H1 (cell line): ENCODE data around the gene TPRKB. TPM values are rescaled to one million over a fixed set of nuclear protein-coding genes. Genes with fewer than 3 reads are reported as not detected.

ENCODE experiments used
- CTCF ChIA-PET: fragments of 300-600 bp; sonication (Branson Sonifier 250); formaldehyde crosslinking; loops from one replicate; lab custom pipeline; 2021; ENCODE audit not compliant: partially characterized antibody; lab: Charles Lee
- POLR2A ChIA-PET: fragments of 300-600 bp; sonication (Branson Sonifier 250); formaldehyde crosslinking; loops from one replicate; lab custom pipeline; 2021; ENCODE audit warnings: inconsistent platforms; ENCODE audit not compliant: partially characterized antibody; lab: Charles Lee
- DNase-seq, 2 experiments: peaks; one replicate each; pipeline versions ENCODE4 v3.0.0 to v3.0.0-alpha.2; 2010 to 2022; ENCODE audit warnings: low spot score in 2 of 2, low read depth in 1 of 2, mixed read lengths in 1 of 2
- FAIRE-seq: peaks from 2 replicates; lab custom pipeline; 2011; peaks lifted over from hg19 to GRCh38; lab: Jason Lieb, UNC
- H2AFZ ChIP-seq: 2 replicates; pipeline ENCODE4 v1.8.1; 2012; ENCODE audit warnings: low read length, inconsistent platforms
- H2AK5ac ChIP-seq: 2 replicates; pipeline ENCODE4 v1.6.1; 2013; ENCODE audit warnings: low read depth, low read length
- H2BK120ac ChIP-seq: replicated peaks from 2 replicates; pipeline ENCODE3; 2013; ENCODE audit warnings: low read depth, low read length, inconsistent platforms
- H2BK12ac ChIP-seq: 2 replicates; pipeline ENCODE4 v1.6.1; 2013; ENCODE audit warnings: low read depth, low read length
- H2BK15ac ChIP-seq: 2 replicates; pipeline ENCODE4 v1.6.1; 2013; ENCODE audit warnings: low read length
- H2BK20ac ChIP-seq: 2 replicates; pipeline ENCODE4 v1.6.1; 2013; ENCODE audit warnings: low read length
- H2BK5ac ChIP-seq: 2 replicates; pipeline ENCODE4 v1.6.1; 2013; ENCODE audit warnings: low read depth, low read length
- H3K14ac ChIP-seq: 2 replicates; pipeline ENCODE4 v1.6.1; 2013; ENCODE audit warnings: inconsistent platforms; ENCODE audit not compliant: insufficient read length
- H3K18ac ChIP-seq: 2 replicates; pipeline ENCODE4 v1.6.1; 2013; ENCODE audit warnings: low read length; ENCODE audit errors: extremely low read depth
- H3K23ac ChIP-seq: 2 replicates; pipeline ENCODE4 v1.6.1; 2013; ENCODE audit warnings: inconsistent platforms; ENCODE audit not compliant: insufficient read length
- H3K23me2 ChIP-seq: 2 replicates; pipeline ENCODE4 v1.6.1; 2013; ENCODE audit warnings: low read depth, low read length
- H3K27ac ChIP-seq: 2 replicates; pipeline ENCODE4 v1.6.1; 2011; ENCODE audit warnings: low read depth, low read length, inconsistent platforms
- H3K27me3 ChIP-seq, 4 experiments: replicated peaks in 1 of 4; 1 replicate in 1 of 4; 2 replicates in 3 of 4; pipeline versions ENCODE4 v1.6.1 to v1.8.1; 2011 to 2013; ENCODE audit warnings: low read length in 3 of 4, mild to moderate bottlenecking in 3 of 4, inconsistent platforms in 2 of 4, mixed read lengths in 2 of 4, moderate library complexity in 1 of 4; ENCODE audit not compliant: control insufficient read depth in 3 of 4, insufficient read depth in 3 of 4; ENCODE audit errors: extremely low read depth in 1 of 4
- H3K36me3 ChIP-seq, 4 experiments: 2 replicates each; pipeline versions ENCODE4 v1.6.1 to v1.8.1; 2011 to 2013; ENCODE audit warnings: mild to moderate bottlenecking in 4 of 4, low read length in 3 of 4, moderate library complexity in 2 of 4, control low read depth in 1 of 4, inconsistent platforms in 1 of 4; ENCODE audit not compliant: insufficient read depth in 4 of 4, control insufficient read depth in 2 of 4
- H3K4ac ChIP-seq: replicated peaks from 2 replicates; pipeline ENCODE3; 2013; ENCODE audit warnings: low read length, low read depth, mixed read lengths, inconsistent platforms; ENCODE audit not compliant: insufficient read length
- H3K4me1 ChIP-seq, 4 experiments: replicated peaks in 1 of 4; 1 replicate in 1 of 4; 2 replicates in 3 of 4; pipeline versions ENCODE4 v1.6.1 to v1.8.1; 2011 to 2013; ENCODE audit warnings: low read length in 3 of 4, inconsistent platforms in 2 of 4, mixed read lengths in 1 of 4; ENCODE audit not compliant: insufficient read depth in 4 of 4, control insufficient read depth in 3 of 4
- H3K4me2 ChIP-seq, 2 experiments: 2 replicates each; pipeline versions ENCODE4 v1.6.1 to v1.8.1; 2011 to 2013; ENCODE audit warnings: low read depth in 2 of 2, low read length in 2 of 2, control low read depth in 1 of 2, inconsistent platforms in 1 of 2, mild to moderate bottlenecking in 1 of 2; ENCODE audit not compliant: insufficient read depth in 1 of 2
- H3K4me3 ChIP-seq, 4 experiments: fragments of 200-600, 300-600 bp in 1 of 4; sonication (generic), shearing (Covaris generic), sonication (Bioruptor Twin) in 1 of 4; 2 replicates each; pipeline versions ENCODE4 v1.5.1 to v1.8.1; 2011 to 2016; ENCODE audit warnings: low read length in 4 of 4, low read depth in 3 of 4, control low read depth in 2 of 4, inconsistent platforms in 2 of 4, mild to moderate bottlenecking in 2 of 4, mixed read lengths in 1 of 4, moderate library complexity in 1 of 4; ENCODE audit not compliant: insufficient read depth in 2 of 4; ENCODE audit errors: extremely low read depth in 1 of 4
- H3K56ac ChIP-seq: replicated peaks from 2 replicates; pipeline ENCODE3; 2013; ENCODE audit warnings: low read depth, mild to moderate bottlenecking, mixed read lengths, low read length, inconsistent platforms; ENCODE audit not compliant: insufficient read length
- H3K79me1 ChIP-seq: 2 replicates; pipeline ENCODE4 v1.6.1; 2013; ENCODE audit warnings: low read depth, low read length, control low read depth
- H3K79me2 ChIP-seq, 2 experiments: 2 replicates each; pipeline versions ENCODE4 v1.6.1 to v1.8.1; 2012 to 2013; ENCODE audit warnings: low read length in 2 of 2, mild to moderate bottlenecking in 2 of 2, inconsistent platforms in 1 of 2; ENCODE audit not compliant: insufficient read depth in 2 of 2, control insufficient read depth in 1 of 2
- H3K9ac ChIP-seq, 4 experiments: replicated peaks in 1 of 4; 1 replicate in 1 of 4; 2 replicates in 3 of 4; pipeline versions ENCODE4 v1.6.1 to v1.8.1; 2011 to 2013; ENCODE audit warnings: low read depth in 3 of 4, low read length in 3 of 4, control low read depth in 2 of 4, mild to moderate bottlenecking in 2 of 4, moderate library complexity in 2 of 4, inconsistent platforms in 1 of 4; ENCODE audit errors: extremely low read depth in 1 of 4
- H3K9me3 ChIP-seq, 2 experiments: 2 replicates each; pipeline versions ENCODE4 v1.6.1 to v1.8.1; 2012 to 2013; ENCODE audit warnings: mild to moderate bottlenecking in 2 of 2, moderate library complexity in 2 of 2, control low read depth in 1 of 2, inconsistent platforms in 1 of 2, low read depth in 1 of 2, low read length in 1 of 2, mixed read lengths in 1 of 2; ENCODE audit not compliant: insufficient read depth in 2 of 2
- H4K20me1 ChIP-seq, 2 experiments: replicated peaks in 1 of 2; 2 replicates each; pipeline versions ENCODE3 to v1.8.1; 2011 to 2013; ENCODE audit warnings: inconsistent platforms in 2 of 2, low read length in 2 of 2, mild to moderate bottlenecking in 1 of 2; ENCODE audit not compliant: insufficient read depth in 2 of 2, control insufficient read depth in 1 of 2
- H4K5ac ChIP-seq: 2 replicates; pipeline ENCODE4 v1.6.1; 2013; ENCODE audit warnings: low read length, low read depth, mixed read lengths, inconsistent platforms; ENCODE audit not compliant: insufficient read length
- H4K8ac ChIP-seq: 2 replicates; pipeline ENCODE4 v1.8.0; 2013; ENCODE audit warnings: mild to moderate bottlenecking, moderate library complexity, low read length, inconsistent platforms; ENCODE audit not compliant: insufficient read depth; ENCODE audit errors: extremely low read depth
- H4K91ac ChIP-seq: replicated peaks from 2 replicates; pipeline ENCODE3; 2013; ENCODE audit warnings: low read length, mixed read lengths, inconsistent platforms; ENCODE audit not compliant: insufficient read length
- BCL11A ChIP-seq, 2 experiments: IDR thresholded peaks; one replicate each; pipeline ENCODE4 v1.6.1; 2011; ENCODE audit warnings: low read depth in 2 of 2, low read length in 2 of 2, mild to moderate bottlenecking in 2 of 2
- FOSL1 ChIP-seq: IDR thresholded peaks from 2 replicates; pipeline ENCODE4 v1.6.1; 2011; ENCODE audit warnings: mild to moderate bottlenecking, low read depth, low read length, moderate library complexity; ENCODE audit not compliant: insufficient read depth
- HDAC2 ChIP-seq, 2 experiments: fragments of 300-600 bp in 1 of 2; sonication (generic) in 1 of 2; IDR thresholded peaks; 2 replicates each; pipeline ENCODE4 v1.6.1; 2011 to 2012; ENCODE audit warnings: low read depth in 2 of 2, low read length in 2 of 2, mild to moderate bottlenecking in 2 of 2, moderate library complexity in 2 of 2, borderline replicate concordance in 1 of 2, inconsistent platforms in 1 of 2
- KDM1A ChIP-seq: fragments of 200-600, 300-600 bp; sonication (generic); IDR thresholded peaks from 2 replicates; pipeline ENCODE4 v1.7.1; 2016; ENCODE audit warnings: mild to moderate bottlenecking, low read length, borderline replicate concordance
- MAFK ChIP-seq: IDR thresholded peaks from 2 replicates; pipeline ENCODE4 v1.6.1; 2012; ENCODE audit warnings: low read depth, mild to moderate bottlenecking, improper control_type of control experiment, low read length
- SRF ChIP-seq: IDR thresholded peaks from 2 replicates; pipeline ENCODE4 v1.6.1; 2011; ENCODE audit warnings: mild to moderate bottlenecking, low read depth, low read length, moderate library complexity
- TAF1 ChIP-seq: IDR thresholded peaks from 2 replicates; pipeline ENCODE4 v1.6.1; 2011; ENCODE audit warnings: mild to moderate bottlenecking, low read depth, low read length
- TBP ChIP-seq: IDR thresholded peaks from 2 replicates; pipeline ENCODE4 v1.6.1; 2011; ENCODE audit warnings: low read depth, low read length, improper control_type of control experiment
- ZNF274 ChIP-seq: IDR thresholded peaks from 2 replicates; pipeline ENCODE4 v1.7.0; 2012; ENCODE audit warnings: low read length, borderline replicate concordance; ENCODE audit errors: extremely low read depth
- WGBS, 2 experiments: shearing (Covaris generic) in 1 of 2; methylation state at CpG; one replicate each; pipeline versions ENCODE4 v1.1.6 to v1.1.7; 2013 to 2015; ENCODE audit warnings: low lambda C conversion rate in 2 of 2, mixed read lengths in 2 of 2, inconsistent platforms in 1 of 2, low coverage in 1 of 2, missing lambda C conversion rate in 1 of 2; ENCODE audit not compliant: insufficient replicate concordance in 2 of 2, insufficient coverage in 1 of 2, insufficient read length in 1 of 2; ENCODE audit errors: extremely low coverage in 1 of 2, missing lambda C conversion rate in 1 of 2; 5-methylcytosine and 5-hydroxymethylcytosine counted together
- polyA plus RNA-seq, 7 experiments: library from polyadenylated mRNA; depleted of rRNA in 3 of 7; stranded (reverse) in 5 of 7; unstranded in 2 of 7; fragments of >200 nt in 5 of 7; fragments of 200-250 nt in 2 of 7; gene quantifications; 1 replicate in 5 of 7; 2 replicates in 1 of 7; 4 replicates in 1 of 7; pipeline versions ENCODE4 v1.2.1 to v1.2.3, GENCODE V29; 2011 to 2013; ENCODE audit warnings: missing spikeins in 2 of 7, mixed read lengths in 2 of 7
- total RNA-seq: library from RNA; stranded (reverse); fragmentation: NEBNext Ultra II Directional; extraction: Animal tissue kit (Norgen Biotek cat#: 25700); gene quantifications from 2 replicates; pipeline ENCODE4 v1.2.1, GENCODE V29; 2021

The TPRKB gene
- total and polyA plus RNA-seq, 2 of the 8 experiments (the other 6 are each of a cell fraction or from before 2014, with no cell fraction given) = 40.3 to 41.6 TPM

DNA sequence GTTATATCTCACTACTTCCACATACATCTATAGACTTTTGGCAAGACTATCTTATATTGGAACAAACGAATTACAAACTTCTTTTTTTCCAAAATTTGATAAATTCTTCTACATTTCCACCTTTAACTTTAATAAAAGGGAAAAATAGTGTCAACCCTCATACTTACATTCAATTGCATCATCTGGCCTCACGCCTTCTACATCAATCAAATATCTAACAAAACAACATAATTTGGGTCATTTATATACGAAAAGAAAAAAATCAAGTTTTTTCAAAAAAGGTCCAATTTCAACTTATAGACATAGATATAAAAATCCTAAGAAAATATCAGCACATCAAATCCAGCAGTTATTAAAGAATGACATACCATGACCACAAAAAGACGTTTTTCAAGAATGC is 29.8 kb upstream of the TPRKB start:
- Histone ChIP-seq H3K14ac (no peak overlapping the region), H3K4ac (no peak overlapping the region), H3K4me2 (no peak overlapping the region), H2BK120ac (no peak overlapping the region), H2BK20ac (no peak overlapping the region), H2BK5ac (no peak overlapping the region), H4K8ac (no peak overlapping the region), H3K27me3 (no peaks in the 10 kb centered on the region), H3K18ac (no peak overlapping the region), H3K23me2 (no peaks in the 10 kb centered on the region), H2BK15ac (no peak overlapping the region), H4K5ac (no peak overlapping the region), H3K36me3 (peaks cover 7 to 49% (median 28%) of the 10 kb centered on the region in 4 experiments), H3K56ac (no peak overlapping the region), H2AFZ (no peak overlapping the region), H2BK12ac (no peak overlapping the region), H3K9ac (no peak overlapping the region), H3K4me1 (no peaks in the 10 kb centered on the region), H3K79me2 (no peaks in the 10 kb centered on the region), H4K20me1 (peaks cover 0 to 2% of the 10 kb centered on the region in 2 experiments), H3K4me3 (no peak overlapping the region), H3K23ac (no peak overlapping the region), H3K79me1 (peaks cover 3% of the 10 kb centered on the region; the same call in 1 of the 2 replicates), H3K9me3 (no peaks in the 10 kb centered on the region), H4K91ac (no peak overlapping the region), H3K27ac (no peak overlapping the region), H2AK5ac (no peak overlapping the region)
- FAIRE-seq = no peak
- ChIA-PET CTCF (no interaction called here), POLR2A (no interaction called here)
- no peak for DNase-seq
- 84% methylated on average over 4 of the region's 4 CpGs; no CpG with 5 or more reads in 1 of the 2 experiments for WGBS, 2 experiments
- TF ChIP-seq TBP = no peak
- TF ChIP-seq BCL11A (IDR thresholded peaks at IDR 0.05; ENCODE audit: low read depth in 2 of 2, low read length in 2 of 2) = no peak
- TF ChIP-seq MAFK = no peak
- TF ChIP-seq HDAC2 (IDR thresholded peaks at IDR 0.05; ENCODE audit: borderline replicate concordance in 1 of 2, low read depth in 2 of 2, low read length in 2 of 2) = no peak
- no peak for TF ChIP-seq KDM1A
- no peak for TF ChIP-seq FOSL1
- TF ChIP-seq ZNF274 = no peak
- no peak for TF ChIP-seq TAF1
- TF ChIP-seq SRF = no peak
